Cardiac fibroblast (primary cell): ENCODE data around the gene CBFB.

Source experiments
- DNase-seq, 2 donors: peaks; one replicate each; pipeline versions ENCODE4 v3.0.0 to v3.0.0-alpha.2; 2010; ENCODE audit warnings: low read depth in 2 of 2
- H3K4me3 ChIP-seq, 2 donors: replicated peaks in 1 of 2; 1 replicate in 1 of 2; 2 replicates in 1 of 2; pipeline ENCODE4 v1.5.1; 2011; ENCODE audit warnings: low read depth in 2 of 2, low read length in 2 of 2, mild to moderate bottlenecking in 2 of 2, moderate library complexity in 1 of 2
- TF ChIP-seq, protein P1 (sequence below): IDR thresholded peaks from one replicate; pipeline ENCODE4 v1.5.1; 2011; ENCODE audit warnings: low read depth, mild to moderate bottlenecking, low read length, inconsistent platforms

CBFB gene

GRCh38 chr16:67016681-67017420, 12.1 kb upstream of the CBFB start:
- TF ChIP-seq, protein P1, sequence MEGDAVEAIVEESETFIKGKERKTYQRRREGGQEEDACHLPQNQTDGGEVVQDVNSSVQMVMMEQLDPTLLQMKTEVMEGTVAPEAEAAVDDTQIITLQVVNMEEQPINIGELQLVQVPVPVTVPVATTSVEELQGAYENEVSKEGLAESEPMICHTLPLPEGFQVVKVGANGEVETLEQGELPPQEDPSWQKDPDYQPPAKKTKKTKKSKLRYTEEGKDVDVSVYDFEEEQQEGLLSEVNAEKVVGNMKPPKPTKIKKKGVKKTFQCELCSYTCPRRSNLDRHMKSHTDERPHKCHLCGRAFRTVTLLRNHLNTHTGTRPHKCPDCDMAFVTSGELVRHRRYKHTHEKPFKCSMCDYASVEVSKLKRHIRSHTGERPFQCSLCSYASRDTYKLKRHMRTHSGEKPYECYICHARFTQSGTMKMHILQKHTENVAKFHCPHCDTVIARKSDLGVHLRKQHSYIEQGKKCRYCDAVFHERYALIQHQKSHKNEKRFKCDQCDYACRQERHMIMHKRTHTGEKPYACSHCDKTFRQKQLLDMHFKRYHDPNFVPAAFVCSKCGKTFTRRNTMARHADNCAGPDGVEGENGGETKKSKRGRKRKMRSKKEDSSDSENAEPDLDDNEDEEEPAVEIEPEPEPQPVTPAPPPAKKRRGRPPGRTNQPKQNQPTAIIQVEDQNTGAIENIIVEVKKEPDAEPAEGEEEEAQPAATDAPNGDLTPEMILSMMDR: no peak
- no peak overlapping the region for H3K4me3 ChIP-seq
- DNase-seq: no peak

GRCh38 chr16:67017421-67017750, 11.6 kb upstream of the CBFB start:
- TF ChIP-seq, protein P1: no peak
- no peak overlapping the region for H3K4me3 ChIP-seq
- DNase-seq: no peak

DNA sequence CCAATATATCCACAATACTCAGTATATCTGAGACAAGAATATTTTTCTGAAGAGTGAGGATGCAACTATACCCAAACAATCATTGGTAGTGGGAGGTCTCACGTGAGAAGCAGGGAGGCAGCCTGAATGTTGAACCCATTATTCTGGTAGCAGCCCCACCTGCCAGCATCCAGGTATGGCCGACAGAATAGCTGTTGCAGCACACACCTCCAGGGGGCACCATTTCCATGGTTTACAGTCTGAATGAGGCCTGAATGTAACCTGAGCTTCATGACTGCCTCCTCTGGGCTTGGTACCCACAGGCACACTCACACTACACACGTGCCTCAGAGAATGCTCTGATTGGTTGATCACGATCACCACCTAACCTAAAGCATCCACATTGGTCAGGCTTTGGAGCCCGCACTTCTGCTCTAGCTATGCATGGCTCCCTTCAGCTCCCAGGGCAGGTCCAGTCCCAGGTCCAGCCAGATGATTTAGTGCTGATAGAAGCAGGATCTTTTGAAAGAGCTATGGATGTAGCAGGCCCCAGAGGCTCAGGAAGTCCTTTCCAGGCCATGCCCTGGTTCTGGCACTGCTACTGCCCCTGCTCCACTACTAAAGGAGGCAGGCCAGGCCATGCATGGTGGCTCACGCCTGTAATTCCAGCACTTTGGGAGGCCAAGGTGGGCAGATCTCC, 11.0 kb upstream of the CBFB start:
- TF ChIP-seq, protein P1: peak; percentile 80
- H3K4me3 ChIP-seq: no peak overlapping the region
- DNase-seq: peak; percentile 89 to 95

DNA sequence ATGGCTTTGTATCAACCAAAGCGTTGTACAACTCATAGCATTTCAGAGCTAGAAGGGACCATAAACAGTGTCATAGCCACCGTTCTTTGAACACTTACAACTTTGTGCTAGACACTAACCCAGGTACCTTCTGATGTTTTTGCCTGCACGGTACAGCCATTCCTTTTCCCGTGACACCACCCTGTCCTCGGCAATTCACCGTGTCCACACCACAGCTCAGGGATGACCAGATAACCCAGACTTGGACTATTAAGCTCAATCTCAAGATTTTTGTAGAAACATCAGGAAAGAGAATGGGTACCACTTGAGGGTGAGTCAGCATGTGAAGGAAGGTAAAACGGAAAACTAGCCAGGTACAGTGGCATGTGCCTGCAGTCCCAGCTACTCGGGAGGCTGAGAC, 9.8 kb upstream of the CBFB start:
- TF ChIP-seq, protein P1: no peak
- no peak for DNase-seq
- no peak overlapping the region for H3K4me3 ChIP-seq

GRCh38 chr16:67021321-67021720, 7.6 kb upstream of the CBFB start:
- TF ChIP-seq, protein P1: no peak
- H3K4me3 ChIP-seq: no peak overlapping the region
- no peak for DNase-seq

DNA sequence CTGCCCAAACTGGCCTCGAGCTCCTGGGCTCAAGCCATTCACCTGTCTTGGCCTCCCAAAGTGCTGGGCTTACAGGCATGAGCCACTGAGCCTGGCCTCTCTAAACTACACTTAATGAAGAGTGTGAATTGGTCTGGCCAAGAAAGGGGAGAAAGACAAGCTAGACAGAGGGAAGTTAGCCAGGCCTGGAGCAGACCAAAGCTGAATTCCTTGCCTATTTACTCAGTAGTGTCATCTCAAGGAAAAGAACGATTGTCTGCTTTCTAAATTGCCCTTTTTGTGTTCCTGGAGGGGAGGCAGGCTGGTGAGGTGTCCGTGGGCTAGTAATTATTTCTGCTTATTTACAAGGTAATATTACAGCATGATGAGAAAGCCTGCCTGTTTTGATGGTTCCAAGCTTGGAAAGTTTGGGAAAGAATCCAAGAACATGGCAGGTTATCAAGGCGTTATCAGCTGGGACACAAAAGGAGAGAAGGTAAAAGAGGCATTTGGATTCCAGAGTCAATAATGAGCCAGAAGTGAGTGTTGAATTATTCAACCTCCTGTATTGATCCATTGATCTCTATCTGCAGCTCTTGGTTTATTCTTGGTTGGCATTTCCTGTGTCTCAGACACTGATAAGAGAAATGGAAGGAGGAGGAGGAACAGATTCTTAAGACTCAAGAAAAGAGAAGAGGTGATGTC, 6.3 kb upstream of the CBFB start:
- H3K4me3 ChIP-seq: no peak overlapping the region
- DNase-seq: peak; percentile 27 to 43
- TF ChIP-seq, protein P1: no peak
